PC-3 (cell line): ENCODE data around the gene CMPK1. TPM values are rescaled to one million over a fixed set of nuclear protein-coding genes. Genes with fewer than 3 reads are reported as not detected.
"Not testable (repeated sequence)": the region's sequence is repeated elsewhere in the genome, so short reads cannot be mapped to it uniquely, and the experiment has no call there.

ENCODE experiments used
- ATAC-seq: fragments of 200-7000 bp; cut with Tn5 transposase; 2 replicates; pipeline ENCODE4 v1.9.1; 2020; ENCODE audit warnings: mild to moderate bottlenecking, moderate library complexity
- Bru-seq: library from RNA; stranded (reverse); fragments of 400-500 nt; gene quantifications from one replicate; lab custom pipeline; 2021; lab: Mats Ljungman, UMichigan
- BruChase-seq, 2 experiments: library from RNA; stranded (reverse); fragments of 400-500 nt; gene quantifications; one replicate each; lab custom pipeline; 2021; lab: Mats Ljungman, UMichigan
- BruUV-seq: library from RNA; stranded (reverse); fragments of 400-500 nt; replicated peaks from 2 replicates; lab custom pipeline; 2021; lab: Mats Ljungman, UMichigan
- CTCF ChIA-PET: fragments of 300-600 bp; sonication (Branson Sonifier 250); formaldehyde crosslinking; loops from one replicate; lab custom pipeline; 2022; ENCODE audit warnings: antibody characterized with exemption; lab: Charles Lee
- POLR2A ChIA-PET: fragments of 300-600 bp; sonication (Branson Sonifier 250); formaldehyde crosslinking; loops from one replicate; lab custom pipeline; 2022; ENCODE audit warnings: antibody characterized with exemption; ENCODE audit not compliant: unreplicated experiment; lab: Charles Lee
- DNase-seq: peaks from one replicate; pipeline ENCODE4 v3.0.0-alpha.2; 2015
- H2AFZ ChIP-seq: fragments of 300-600 bp; sonication (generic); 2 replicates; pipeline ENCODE4 v1.6.0; 2016; ENCODE audit warnings: antibody characterized with exemption, low read length
- H3F3A ChIP-seq: fragments of 300-600 bp; sonication (generic); one replicate; pipeline ENCODE4 v1.6.0; 2017; ENCODE audit warnings: antibody characterized with exemption, low read length, control low read depth, mild to moderate bottlenecking; ENCODE audit not compliant: unreplicated experiment
- H3K27ac ChIP-seq: fragments of 300-600 bp; sonication (generic); 2 replicates; pipeline ENCODE4 v1.5.1; 2016; ENCODE audit warnings: mild to moderate bottlenecking, low read length
- H3K27me3 ChIP-seq: fragments of 300-600 bp; sonication (generic); 2 replicates; pipeline ENCODE4 v1.6.1; 2016; ENCODE audit warnings: low read length, mixed read lengths
- H3K36me3 ChIP-seq: fragments of 300-600 bp; sonication (generic); 2 replicates; pipeline ENCODE4 v1.6.1; 2016; ENCODE audit warnings: low read depth, mixed run types, low read length, mixed read lengths
- H3K4me1 ChIP-seq: fragments of 300-600 bp; sonication (generic); 2 replicates; pipeline ENCODE4 v1.5.1; 2016; ENCODE audit warnings: low read length; ENCODE audit not compliant: insufficient read depth
- H3K4me2 ChIP-seq: fragments of 300-600 bp; sonication (generic); 2 replicates; pipeline ENCODE4 v1.6.0; 2016; ENCODE audit warnings: low read length
- H3K4me3 ChIP-seq: fragments of 300-600 bp; sonication (generic); 2 replicates; pipeline ENCODE4 v1.5.1; 2016; ENCODE audit warnings: mild to moderate bottlenecking, low read length, mixed read lengths
- H3K79me2 ChIP-seq: fragments of 300-600 bp; sonication (generic); 2 replicates; pipeline ENCODE4 v1.6.1; 2017; ENCODE audit warnings: low read length, mixed read lengths
- H3K9ac ChIP-seq: fragments of 300-600 bp; sonication (generic); 2 replicates; pipeline ENCODE4 v1.6.0; 2016; ENCODE audit warnings: mild to moderate bottlenecking, low read length
- H3K9me2 ChIP-seq: fragments of 300-600 bp; sonication (generic); replicated peaks from 2 replicates; pipeline ENCODE4 v1.6.1; 2016; ENCODE audit warnings: mixed run types, low read length, mixed read lengths
- H3K9me3 ChIP-seq: fragments of 300-600 bp; sonication (generic); 2 replicates; pipeline ENCODE4 v1.6.1; 2016; ENCODE audit warnings: low read length, mixed read lengths
- H4K20me1 ChIP-seq: fragments of 300-600 bp; sonication (generic); 2 replicates; pipeline ENCODE4 v1.6.1; 2016; ENCODE audit warnings: low read length, mixed read lengths
- CTCF ChIP-seq: fragments of 300-600 bp; sonication (generic); conservative IDR thresholded peaks from 2 replicates; pipeline ENCODE4 v1.5.1; 2017; ENCODE audit warnings: antibody characterized with exemption, low read depth, mild to moderate bottlenecking, low read length
- EZH2 ChIP-seq: fragments of 300-600 bp; sonication (generic); IDR thresholded peaks from one replicate; pipeline ENCODE4 v1.6.1; 2017; ENCODE audit warnings: antibody characterized with exemption, mild to moderate bottlenecking, low read length; ENCODE audit not compliant: unreplicated experiment
- intact Hi-C: fragments of 100-400 bp; cut with micrococcal nuclease; formaldehyde crosslinking; loops from 2 replicates; pipeline ENCODE4 v1.9.0; 2023
- long read RNA-seq: library from polyadenylated mRNA; unstranded; transcript quantifications from one replicate; pipeline ENCODE4 v2.0.0, GENCODE V29; 2021; ENCODE audit not compliant: unreplicated experiment
- total RNA-seq: library from RNA; depleted of rRNA; stranded (reverse); fragments of >200 nt; gene quantifications from 2 replicates; pipeline ENCODE4 v1.2.3, GENCODE V29; 2014; rRNA removed

CMPK1 gene
- total RNA-seq (80.0 and 86.2 TPM in 2 replicates), Bru-seq, nascent RNA (percentile 77 among the genes with signal in this experiment), BruChase-seq, experiment 1, labeled RNA remaining after a 6-hour chase (percentile 86 among the genes with signal in this experiment), BruChase-seq, experiment 2, labeled RNA remaining after a 2-hour chase (percentile 81 among the genes with signal in this experiment)
- long read RNA-seq, transcript CMPK1-202 (5 exons, 1,212 nt), result minor isoform, 11 of 567 reads
- long read RNA-seq, transcript CMPK1-203 (6 exons, 2,930 nt), result major isoform, 518 of 567 reads
- long read RNA-seq, partial matches to known transcripts, result 18 of 567 reads
- long read RNA-seq, other reads (novel, unspliced or antisense), result 18 of 567 reads

DNA sequence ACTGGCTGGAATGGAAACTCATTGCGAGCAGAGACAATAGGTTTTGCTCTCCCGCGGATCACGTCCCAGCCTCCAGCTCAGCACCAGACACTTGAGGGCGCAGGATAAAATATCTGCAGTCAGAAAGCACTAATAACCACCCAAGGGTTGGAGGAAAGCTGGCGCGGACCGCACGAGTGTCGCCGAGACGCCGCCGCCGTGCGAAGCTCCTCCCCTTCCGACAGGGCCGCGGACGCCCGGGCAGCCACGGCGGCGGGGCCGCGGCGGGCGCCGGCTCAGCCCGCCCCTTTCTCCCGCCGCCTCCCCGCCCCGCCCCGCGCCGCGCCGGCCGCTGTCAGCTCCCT lies at the start of gene CMPK1:
Gene CMPK1, plus strand, starts transcription at position 213 of the 344 bp plus-strand sequence. CDS start 156 bp downstream, outside the sequence.
- Histone ChIP-seq H3K4me2 (peak within 1 kb of the TSS; percentile 93), H3K27ac (peak within 1 kb of the TSS; percentile 57), H3K4me1 (peaks cover 11% of the 10 kb centered on the region), H4K20me1 (peaks cover 7% of the 10 kb centered on the region; the same call in 1 of the 2 replicates), H3K9ac (peak within 1 kb of the TSS; percentile 83), H2AFZ (peak within 1 kb of the TSS; percentile 91), H3K79me2 (peaks cover 43% of the 10 kb centered on the region), H3K4me3 (peak within 1 kb of the TSS; percentile 90), H3K9me2 (no peaks in the 10 kb centered on the region), H3K27me3 (no peaks in the 10 kb centered on the region), H3F3A (no peaks in the 10 kb centered on the region), H3K36me3 (no peaks in the 10 kb centered on the region), H3K9me3 (no peaks in the 10 kb centered on the region)
- BruUV-seq, result no TSS peak
- peak; percentile 32; the same call in 1 of the 2 replicates for TF ChIP-seq CTCF
- no peak for TF ChIP-seq EZH2
- CTCF ChIA-PET, result interaction anchor here (0.6 to 1.9 kb wide), 4 partner anchors 10 to 392 kb away, joined by 3 to 11 read pairs (median 5); partner anchors contain the start of genes FOXD2 and STIL
- peak; percentile 81 for ATAC-seq
- peak; percentile 81 for DNase-seq
- POLR2A ChIA-PET, result interaction anchor here (0.8 to 1.1 kb wide), 2 partner anchors 20 to 104 kb away, joined by 6 to 8 read pairs; partner anchors contain the start of genes FOXD2 and STIL
- intact Hi-C loops, result loop anchor here (1.0 kb wide), 1 partner anchor 19 kb away; the partner anchor contains the start of gene STIL

DNA sequence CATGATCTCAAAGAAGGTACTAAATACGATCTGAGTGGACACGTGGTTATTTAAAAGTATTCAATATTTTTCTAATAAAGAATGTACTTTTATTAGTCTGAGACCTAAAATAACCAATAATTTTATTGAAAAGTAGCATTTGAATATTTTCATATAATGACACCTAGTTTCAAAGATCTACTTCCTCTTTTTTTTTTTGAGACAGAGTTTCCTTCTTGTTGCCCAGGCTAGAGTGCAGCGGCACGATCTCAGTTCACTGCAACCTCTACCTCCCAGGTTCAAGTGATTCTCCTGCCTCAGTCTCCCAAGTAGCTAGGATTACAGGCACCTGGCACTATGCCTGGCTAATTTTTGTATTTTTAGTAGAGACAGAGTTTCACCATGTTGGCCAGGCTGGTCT lies 45.5 kb upstream of the CMPK1 start:
- H3K27me3 ChIP-seq, POLR2A ChIA-PET, H3K4me2 ChIP-seq, CTCF ChIA-PET, H3K27ac ChIP-seq, H3F3A ChIP-seq, H4K20me1 ChIP-seq, H3K9me2 ChIP-seq, DNase-seq, H3K9me3 ChIP-seq, H3K9ac ChIP-seq, H3K4me1 ChIP-seq, H3K4me3 ChIP-seq, H2AFZ ChIP-seq, intact Hi-C loops, BruUV-seq, H3K79me2 ChIP-seq, ATAC-seq: not testable (repeated sequence)
- peaks cover 34% of the 10 kb centered on the region for H3K36me3 ChIP-seq

DNA sequence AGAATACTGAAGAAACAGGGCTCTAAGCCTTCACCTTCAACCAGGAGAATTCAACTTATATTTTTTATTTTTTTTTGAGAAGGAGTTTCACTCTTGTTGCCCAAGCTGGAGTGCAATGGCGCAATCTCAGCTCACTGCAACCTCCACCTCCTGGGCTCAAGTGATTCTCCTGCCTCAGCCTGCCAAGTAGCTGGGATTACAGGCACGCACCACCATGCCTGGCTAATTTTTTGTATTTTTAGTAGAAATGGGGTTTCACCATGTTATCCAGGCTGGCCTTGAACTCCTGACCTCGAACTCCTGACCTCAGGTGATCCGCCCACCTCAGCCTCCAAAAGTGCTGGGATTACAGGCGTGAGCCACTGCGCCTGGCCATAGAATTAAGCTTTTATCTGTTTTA lies 38.7 kb upstream of the CMPK1 start:
- H3K9ac ChIP-seq, intact Hi-C loops, H3K27ac ChIP-seq, DNase-seq, POLR2A ChIA-PET, H3K4me3 ChIP-seq, H2AFZ ChIP-seq, H3K9me2 ChIP-seq, H3K9me3 ChIP-seq, H3K4me1 ChIP-seq, H4K20me1 ChIP-seq, H3K27me3 ChIP-seq, BruUV-seq, H3K4me2 ChIP-seq, H3K79me2 ChIP-seq, CTCF ChIA-PET, H3F3A ChIP-seq, ATAC-seq: not testable (repeated sequence)
- H3K36me3 ChIP-seq, result peaks cover 37% of the 10 kb centered on the region
